WTC11 (cell line): ENCODE data around the gene PKNOX1.

Experiments
- NFYB ChIP-seq: sonication (generic); formaldehyde crosslinking; conservative IDR thresholded peaks from 2 replicates; pipeline ENCODE4 v1.8.0; 2022; ENCODE audit warnings: low read depth, missing genetic modification reagents
- TCF7 ChIP-seq: sonication (generic); formaldehyde crosslinking; IDR thresholded peaks from 2 replicates; pipeline ENCODE4 v1.8.0; 2022; ENCODE audit warnings: mild to moderate bottlenecking, low read depth, missing genetic modification reagents, moderate library complexity
- ZNF416 ChIP-seq: fragments of 250-450 bp; sonication (Bioruptor Pico); IDR thresholded peaks from 2 replicates; pipeline ENCODE4 v1.9.0; 2021; ENCODE audit warnings: mild to moderate bottlenecking, inconsistent platforms
- TF ChIP-seq, protein P1 (sequence below): fragments of 250-450 bp; sonication (Bioruptor Pico); IDR thresholded peaks from 2 replicates; pipeline ENCODE4 v2.1.2; 2022; ENCODE audit warnings: mild to moderate bottlenecking, moderate library complexity
- TF ChIP-seq, protein P2 (sequence below): fragments of 200-600 bp; IDR thresholded peaks from 2 replicates; pipeline ENCODE4 v1.8.0; 2022; ENCODE audit warnings: antibody characterized with exemption
- TF ChIP-seq, protein P3 (sequence below): sonication (generic); formaldehyde crosslinking; IDR thresholded peaks from 2 replicates; pipeline ENCODE4 v1.8.1; 2023; ENCODE audit warnings: mild to moderate bottlenecking, missing genetic modification reagents, moderate library complexity
- TF ChIP-seq, protein P4 (sequence below): sonication (generic); formaldehyde crosslinking; IDR thresholded peaks from 2 replicates; pipeline ENCODE4 v1.8.1; 2023; ENCODE audit warnings: mild to moderate bottlenecking, missing genetic modification reagents, moderate library complexity

DNA sequence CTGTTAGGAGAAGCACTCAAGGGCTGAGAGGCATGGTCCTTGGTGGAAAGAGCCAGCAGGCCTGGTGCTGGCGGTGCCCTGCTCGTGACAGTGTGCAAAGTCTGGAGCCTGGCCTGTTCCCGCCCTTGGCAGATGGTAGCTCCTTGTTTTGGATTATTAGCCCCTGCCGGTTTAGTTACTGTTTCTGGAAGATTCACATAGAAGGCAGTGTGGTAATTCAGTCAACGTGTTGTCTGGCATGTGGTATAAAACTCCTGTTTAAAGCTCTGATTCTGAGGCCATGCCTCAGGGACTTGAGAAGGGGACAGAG is 6.8 kb downstream of the PKNOX1 start:
- TF ChIP-seq, protein P1, sequence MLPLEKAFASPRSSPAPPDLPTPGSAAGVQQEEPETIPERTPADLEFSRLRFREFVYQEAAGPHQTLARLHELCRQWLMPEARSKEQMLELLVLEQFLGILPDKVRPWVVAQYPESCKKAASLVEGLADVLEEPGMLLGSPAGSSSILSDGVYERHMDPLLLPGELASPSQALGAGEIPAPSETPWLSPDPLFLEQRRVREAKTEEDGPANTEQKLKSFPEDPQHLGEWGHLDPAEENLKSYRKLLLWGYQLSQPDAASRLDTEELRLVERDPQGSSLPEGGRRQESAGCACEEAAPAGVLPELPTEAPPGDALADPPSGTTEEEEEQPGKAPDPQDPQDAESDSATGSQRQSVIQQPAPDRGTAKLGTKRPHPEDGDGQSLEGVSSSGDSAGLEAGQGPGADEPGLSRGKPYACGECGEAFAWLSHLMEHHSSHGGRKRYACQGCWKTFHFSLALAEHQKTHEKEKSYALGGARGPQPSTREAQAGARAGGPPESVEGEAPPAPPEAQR, result no peak
- TF ChIP-seq, protein P2, sequence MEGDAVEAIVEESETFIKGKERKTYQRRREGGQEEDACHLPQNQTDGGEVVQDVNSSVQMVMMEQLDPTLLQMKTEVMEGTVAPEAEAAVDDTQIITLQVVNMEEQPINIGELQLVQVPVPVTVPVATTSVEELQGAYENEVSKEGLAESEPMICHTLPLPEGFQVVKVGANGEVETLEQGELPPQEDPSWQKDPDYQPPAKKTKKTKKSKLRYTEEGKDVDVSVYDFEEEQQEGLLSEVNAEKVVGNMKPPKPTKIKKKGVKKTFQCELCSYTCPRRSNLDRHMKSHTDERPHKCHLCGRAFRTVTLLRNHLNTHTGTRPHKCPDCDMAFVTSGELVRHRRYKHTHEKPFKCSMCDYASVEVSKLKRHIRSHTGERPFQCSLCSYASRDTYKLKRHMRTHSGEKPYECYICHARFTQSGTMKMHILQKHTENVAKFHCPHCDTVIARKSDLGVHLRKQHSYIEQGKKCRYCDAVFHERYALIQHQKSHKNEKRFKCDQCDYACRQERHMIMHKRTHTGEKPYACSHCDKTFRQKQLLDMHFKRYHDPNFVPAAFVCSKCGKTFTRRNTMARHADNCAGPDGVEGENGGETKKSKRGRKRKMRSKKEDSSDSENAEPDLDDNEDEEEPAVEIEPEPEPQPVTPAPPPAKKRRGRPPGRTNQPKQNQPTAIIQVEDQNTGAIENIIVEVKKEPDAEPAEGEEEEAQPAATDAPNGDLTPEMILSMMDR, result no peak
- TF ChIP-seq ZNF416 (CRISPR knock-in tag), result no peak
- TF ChIP-seq, protein P3, sequence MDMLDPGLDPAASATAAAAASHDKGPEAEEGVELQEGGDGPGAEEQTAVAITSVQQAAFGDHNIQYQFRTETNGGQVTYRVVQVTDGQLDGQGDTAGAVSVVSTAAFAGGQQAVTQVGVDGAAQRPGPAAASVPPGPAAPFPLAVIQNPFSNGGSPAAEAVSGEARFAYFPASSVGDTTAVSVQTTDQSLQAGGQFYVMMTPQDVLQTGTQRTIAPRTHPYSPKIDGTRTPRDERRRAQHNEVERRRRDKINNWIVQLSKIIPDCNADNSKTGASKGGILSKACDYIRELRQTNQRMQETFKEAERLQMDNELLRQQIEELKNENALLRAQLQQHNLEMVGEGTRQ, result no peak
- no peak for TF ChIP-seq NFYB (CRISPR knock-in tag)
- no peak for TF ChIP-seq TCF7 (CRISPR knock-in tag)
- TF ChIP-seq, protein P4, sequence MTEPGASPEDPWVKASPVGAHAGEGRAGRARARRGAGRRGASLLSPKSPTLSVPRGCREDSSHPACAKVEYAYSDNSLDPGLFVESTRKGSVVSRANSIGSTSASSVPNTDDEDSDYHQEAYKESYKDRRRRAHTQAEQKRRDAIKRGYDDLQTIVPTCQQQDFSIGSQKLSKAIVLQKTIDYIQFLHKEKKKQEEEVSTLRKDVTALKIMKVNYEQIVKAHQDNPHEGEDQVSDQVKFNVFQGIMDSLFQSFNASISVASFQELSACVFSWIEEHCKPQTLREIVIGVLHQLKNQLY, result no peak
